Liver (tissue), 3 donors: ENCODE data around the gene IL1RAP.

Experiments used
- EGR1 ChIP-seq, 2 donors: IDR thresholded peaks; 2 replicates each; pipeline ENCODE4 v1.6.1; 2016 to 2018; ENCODE audit warnings: antibody characterized with exemption in 2 of 2, low read depth in 2 of 2
- FOXA1 ChIP-seq: IDR thresholded peaks from 2 replicates; pipeline ENCODE4 v1.6.1; 2016; ENCODE audit warnings: antibody characterized with exemption
- SP1 ChIP-seq: IDR thresholded peaks from 2 replicates; pipeline ENCODE4 v1.6.1; 2018; ENCODE audit warnings: antibody characterized with exemption, mild to moderate bottlenecking
- TAF1 ChIP-seq: conservative IDR thresholded peaks from 2 replicates; pipeline ENCODE4 v1.6.1; 2016; ENCODE audit warnings: antibody characterized with exemption, mild to moderate bottlenecking
- TF ChIP-seq, protein P1 (sequence below): fragments of 150-350 bp; IDR thresholded peaks from 2 replicates; pipeline ENCODE4 v1.5.1; 2017; ENCODE audit warnings: improper control_type of control experiment, low read depth, low read length; ENCODE audit not compliant: missing input control
- TF ChIP-seq, protein P2 (sequence below): IDR thresholded peaks from 2 replicates; pipeline ENCODE4 v1.6.1; 2016; ENCODE audit warnings: antibody characterized with exemption, mild to moderate bottlenecking
- TF ChIP-seq, protein P3 (sequence below): IDR thresholded peaks from 2 replicates; pipeline ENCODE4 v1.6.1; 2016; ENCODE audit warnings: antibody characterized with exemption
- TF ChIP-seq, protein P4 (sequence below): IDR thresholded peaks from 2 replicates; pipeline ENCODE4 v1.6.1; 2016; ENCODE audit warnings: antibody characterized with exemption
- donor health status: healthy.
- donor health status: healthy.

DNA sequence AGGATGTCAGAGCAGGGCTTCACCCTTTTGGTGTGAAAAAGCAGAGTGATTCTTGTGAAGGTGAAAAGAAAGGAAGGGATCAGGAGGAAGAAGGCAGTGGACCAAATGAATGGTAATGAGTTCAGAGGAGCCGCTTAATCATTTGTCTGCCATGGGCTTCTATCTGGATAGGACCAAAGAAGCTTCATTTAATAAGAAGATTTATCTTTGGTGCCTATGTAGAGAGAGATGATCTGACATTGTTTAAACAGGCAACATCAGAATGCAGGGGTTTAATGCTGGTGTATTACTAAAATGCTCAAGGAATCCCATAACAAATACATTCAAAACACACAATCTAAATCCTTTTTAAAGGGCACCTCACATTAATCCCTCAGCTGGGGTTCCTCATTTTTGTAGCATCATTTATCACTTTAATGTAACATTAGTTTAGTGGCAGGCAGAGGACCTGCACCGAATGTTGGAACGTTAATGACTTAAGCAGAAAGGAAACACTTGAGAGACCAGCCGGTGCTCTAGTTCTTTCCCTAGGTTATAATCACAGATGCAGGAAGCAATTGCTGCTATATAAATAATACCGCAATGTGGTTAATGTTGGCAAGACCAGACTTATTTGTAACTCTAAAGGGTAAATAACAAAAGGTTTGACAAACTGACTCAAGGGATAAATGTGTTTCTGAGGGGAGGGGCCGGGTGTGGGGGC is 27.9 kb upstream of the IL1RAP start:
- TF ChIP-seq, protein P1, sequence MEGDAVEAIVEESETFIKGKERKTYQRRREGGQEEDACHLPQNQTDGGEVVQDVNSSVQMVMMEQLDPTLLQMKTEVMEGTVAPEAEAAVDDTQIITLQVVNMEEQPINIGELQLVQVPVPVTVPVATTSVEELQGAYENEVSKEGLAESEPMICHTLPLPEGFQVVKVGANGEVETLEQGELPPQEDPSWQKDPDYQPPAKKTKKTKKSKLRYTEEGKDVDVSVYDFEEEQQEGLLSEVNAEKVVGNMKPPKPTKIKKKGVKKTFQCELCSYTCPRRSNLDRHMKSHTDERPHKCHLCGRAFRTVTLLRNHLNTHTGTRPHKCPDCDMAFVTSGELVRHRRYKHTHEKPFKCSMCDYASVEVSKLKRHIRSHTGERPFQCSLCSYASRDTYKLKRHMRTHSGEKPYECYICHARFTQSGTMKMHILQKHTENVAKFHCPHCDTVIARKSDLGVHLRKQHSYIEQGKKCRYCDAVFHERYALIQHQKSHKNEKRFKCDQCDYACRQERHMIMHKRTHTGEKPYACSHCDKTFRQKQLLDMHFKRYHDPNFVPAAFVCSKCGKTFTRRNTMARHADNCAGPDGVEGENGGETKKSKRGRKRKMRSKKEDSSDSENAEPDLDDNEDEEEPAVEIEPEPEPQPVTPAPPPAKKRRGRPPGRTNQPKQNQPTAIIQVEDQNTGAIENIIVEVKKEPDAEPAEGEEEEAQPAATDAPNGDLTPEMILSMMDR = no peak
- TF ChIP-seq, protein P2, sequence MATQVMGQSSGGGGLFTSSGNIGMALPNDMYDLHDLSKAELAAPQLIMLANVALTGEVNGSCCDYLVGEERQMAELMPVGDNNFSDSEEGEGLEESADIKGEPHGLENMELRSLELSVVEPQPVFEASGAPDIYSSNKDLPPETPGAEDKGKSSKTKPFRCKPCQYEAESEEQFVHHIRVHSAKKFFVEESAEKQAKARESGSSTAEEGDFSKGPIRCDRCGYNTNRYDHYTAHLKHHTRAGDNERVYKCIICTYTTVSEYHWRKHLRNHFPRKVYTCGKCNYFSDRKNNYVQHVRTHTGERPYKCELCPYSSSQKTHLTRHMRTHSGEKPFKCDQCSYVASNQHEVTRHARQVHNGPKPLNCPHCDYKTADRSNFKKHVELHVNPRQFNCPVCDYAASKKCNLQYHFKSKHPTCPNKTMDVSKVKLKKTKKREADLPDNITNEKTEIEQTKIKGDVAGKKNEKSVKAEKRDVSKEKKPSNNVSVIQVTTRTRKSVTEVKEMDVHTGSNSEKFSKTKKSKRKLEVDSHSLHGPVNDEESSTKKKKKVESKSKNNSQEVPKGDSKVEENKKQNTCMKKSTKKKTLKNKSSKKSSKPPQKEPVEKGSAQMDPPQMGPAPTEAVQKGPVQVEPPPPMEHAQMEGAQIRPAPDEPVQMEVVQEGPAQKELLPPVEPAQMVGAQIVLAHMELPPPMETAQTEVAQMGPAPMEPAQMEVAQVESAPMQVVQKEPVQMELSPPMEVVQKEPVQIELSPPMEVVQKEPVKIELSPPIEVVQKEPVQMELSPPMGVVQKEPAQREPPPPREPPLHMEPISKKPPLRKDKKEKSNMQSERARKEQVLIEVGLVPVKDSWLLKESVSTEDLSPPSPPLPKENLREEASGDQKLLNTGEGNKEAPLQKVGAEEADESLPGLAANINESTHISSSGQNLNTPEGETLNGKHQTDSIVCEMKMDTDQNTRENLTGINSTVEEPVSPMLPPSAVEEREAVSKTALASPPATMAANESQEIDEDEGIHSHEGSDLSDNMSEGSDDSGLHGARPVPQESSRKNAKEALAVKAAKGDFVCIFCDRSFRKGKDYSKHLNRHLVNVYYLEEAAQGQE = no peak
- TF ChIP-seq EGR1 (IDR thresholded peaks at IDR 0.05; ENCODE audit: low read depth in 2 of 2) = no peak
- TF ChIP-seq, protein P3, sequence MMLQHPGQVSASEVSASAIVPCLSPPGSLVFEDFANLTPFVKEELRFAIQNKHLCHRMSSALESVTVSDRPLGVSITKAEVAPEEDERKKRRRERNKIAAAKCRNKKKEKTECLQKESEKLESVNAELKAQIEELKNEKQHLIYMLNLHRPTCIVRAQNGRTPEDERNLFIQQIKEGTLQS = no peak
- TF ChIP-seq SP1 = no peak
- TF ChIP-seq, protein P4, sequence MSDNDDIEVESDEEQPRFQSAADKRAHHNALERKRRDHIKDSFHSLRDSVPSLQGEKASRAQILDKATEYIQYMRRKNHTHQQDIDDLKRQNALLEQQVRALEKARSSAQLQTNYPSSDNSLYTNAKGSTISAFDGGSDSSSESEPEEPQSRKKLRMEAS = no peak
- no peak for TF ChIP-seq FOXA1
- no peak for TF ChIP-seq TAF1
